Fibroblast of the aortic adventitia (primary cell): ENCODE data around the gene DLEC1. TPM values are rescaled to one million over a fixed set of nuclear protein-coding genes. Genes with fewer than 3 reads are reported as not detected.

ENCODE experiments used
- DNase-seq: peaks from one replicate; pipeline ENCODE4 v3.0.0-alpha.2; 2010; ENCODE audit warnings: low read depth
- H3K4me3 ChIP-seq: 2 replicates; pipeline ENCODE4 v1.5.1; 2011; ENCODE audit warnings: low read depth, mild to moderate bottlenecking, control low read depth, low read length, moderate library complexity
- CTCF ChIP-seq: IDR thresholded peaks from 2 replicates; pipeline ENCODE4 v1.5.1; 2011; ENCODE audit warnings: mild to moderate bottlenecking, low read length, control low read depth, inconsistent platforms; ENCODE audit not compliant: insufficient read depth
- total RNA-seq: library from RNA; depleted of rRNA; stranded (reverse); fragments of >200 nt; gene quantifications from 2 replicates; pipeline ENCODE4 v1.2.3, GENCODE V29; 2012; ENCODE audit warnings: low replicate concordance

DLEC1 gene
- total RNA-seq, 1 donor, result 0.09 TPM

- H3K4me3 ChIP-seq, result no peak overlapping the region
- TF ChIP-seq CTCF, result no peak
- no peak for DNase-seq
Measured at GRCh38 chr3:38094999-38095398, 56.0 kb downstream of the DLEC1 start.

DNA sequence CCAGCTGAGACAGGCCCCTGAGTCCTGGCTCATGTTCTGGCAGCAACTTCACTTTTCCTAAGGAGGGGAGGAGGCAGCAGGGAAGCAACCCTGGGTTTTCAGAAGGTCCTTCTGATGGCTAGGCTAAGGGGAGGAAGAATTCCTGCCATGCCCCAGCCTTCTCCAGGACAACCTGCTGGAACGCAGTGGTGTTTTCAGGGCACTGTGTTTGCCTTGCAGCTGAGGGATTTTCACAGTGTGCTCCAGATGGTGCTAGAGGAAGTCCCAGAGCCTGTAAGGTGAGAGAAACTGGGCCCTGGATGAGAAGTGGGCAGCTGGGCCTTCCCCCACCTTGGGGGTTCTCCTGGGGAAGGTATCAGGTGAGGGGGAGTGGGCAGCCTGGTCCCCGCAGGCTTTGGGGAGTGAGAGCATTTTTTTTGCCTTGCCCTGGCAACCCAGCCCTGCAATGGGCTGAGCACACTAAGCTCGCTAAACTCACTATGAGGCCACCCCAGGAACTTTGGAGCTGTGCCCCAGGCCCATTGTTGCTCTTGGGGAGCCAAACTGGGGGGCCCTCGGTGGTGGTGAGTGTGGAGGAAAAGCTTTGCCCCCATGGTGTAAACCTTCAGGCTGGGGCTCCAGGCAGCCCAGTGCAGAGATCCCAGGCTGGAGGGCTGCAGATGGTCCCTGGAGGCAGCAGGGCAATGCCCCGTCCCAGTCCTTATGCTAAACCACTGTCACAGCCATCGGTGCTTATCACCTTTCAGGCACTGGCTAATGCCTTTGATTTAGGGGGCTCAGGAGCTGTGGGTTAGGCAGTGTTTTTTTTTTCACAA lies 56.9 kb downstream of the DLEC1 start:
- no peak for DNase-seq
- no peak for TF ChIP-seq CTCF

GRCh38 chr3:38097446-38098375 lies 58.7 kb downstream of the DLEC1 start:
- TF ChIP-seq CTCF, result no peak
- no peak overlapping the region for H3K4me3 ChIP-seq
- DNase-seq, result no peak

More for the DNA sequence above, 56.9 kb downstream of the DLEC1 start:
- H3K4me3 ChIP-seq, result no peak overlapping the region

- no peak for DNase-seq
- no peak overlapping the region for H3K4me3 ChIP-seq
- no peak for TF ChIP-seq CTCF
Measured at GRCh38 chr3:38098376-38098723, 59.3 kb downstream of the DLEC1 start.

DNA sequence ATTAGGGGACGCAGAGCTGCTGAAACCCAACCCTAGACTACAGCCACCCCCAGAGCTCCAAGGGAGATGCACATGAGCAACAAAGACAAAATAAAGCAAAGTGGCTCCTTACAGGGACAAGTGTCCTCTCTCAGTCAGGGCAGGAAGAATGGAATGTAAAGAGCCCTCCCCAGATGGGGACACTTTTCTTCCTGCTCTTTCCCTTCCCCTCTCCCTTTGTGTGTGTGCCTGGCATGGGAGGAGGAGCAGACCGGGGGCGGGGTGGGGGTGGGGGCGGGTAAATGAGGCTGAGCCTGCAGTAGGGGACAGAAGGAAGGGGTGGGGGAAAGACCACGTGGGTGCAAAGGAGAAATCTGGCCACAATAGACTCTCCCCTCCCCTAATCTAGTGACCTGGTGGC lies 60.5 kb downstream of the DLEC1 start:
- no peak overlapping the region for H3K4me3 ChIP-seq
- no peak for TF ChIP-seq CTCF
- no peak for DNase-seq

GRCh38 chr3:38100498-38100897 lies 61.5 kb downstream of the DLEC1 start:
- no peak for DNase-seq
- H3K4me3 ChIP-seq, result no peak overlapping the region
- no peak for TF ChIP-seq CTCF
